ENCODE measurements around the gene COL11A1. TPM values are rescaled to one million over a fixed set of nuclear protein-coding genes. Genes with fewer than 3 reads are reported as not detected.

COL11A1 gene
- total RNA-seq, 4 donors from 2014 or later = 9.8 to 24.3 (median 12.8) TPM

DNA sequence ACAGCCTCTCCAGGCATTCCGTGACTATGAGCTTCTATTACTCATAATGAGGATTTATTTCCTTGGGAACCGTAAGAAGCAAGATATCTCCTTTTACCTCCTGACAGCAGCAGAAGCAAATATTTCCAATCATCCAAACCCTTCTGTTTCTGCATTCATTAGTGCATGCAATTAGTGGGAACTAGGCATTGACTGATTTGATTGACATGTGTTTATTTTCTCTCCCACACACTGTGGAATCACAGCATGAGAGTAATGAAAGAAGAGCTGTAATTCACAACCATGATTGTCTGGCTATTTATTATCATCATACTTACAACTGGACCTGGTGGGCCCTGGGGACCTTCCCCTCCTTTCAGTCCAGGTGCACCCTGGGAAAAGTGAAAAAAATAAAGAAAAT lies 146.8 kb downstream of the COL11A1 start:
- TF ChIP-seq CTCF (IDR thresholded peaks at IDR 0.05) = no peak
- TF ChIP-seq EP300 (IDR thresholded peaks at IDR 0.05) = no peak
- no peak for TF ChIP-seq POLR2A (IDR thresholded peaks at IDR 0.05)
- no peaks in the 10 kb centered on the region for H3K27me3 ChIP-seq
- DNase-seq (ENCODE audit: low spot score in 2 of 2) = no peak
- H3K27ac ChIP-seq = no peak overlapping the region
- 93 to 95% methylated on average over 2 of the region's 2 CpGs for WGBS, 2 donors
- no peaks in the 10 kb centered on the region for H3K36me3 ChIP-seq
- H3K4me1 ChIP-seq = no peaks in the 10 kb centered on the region
- H3K9me3 ChIP-seq = no peaks in the 10 kb centered on the region
- H3K4me3 ChIP-seq = no peak overlapping the region

DNA sequence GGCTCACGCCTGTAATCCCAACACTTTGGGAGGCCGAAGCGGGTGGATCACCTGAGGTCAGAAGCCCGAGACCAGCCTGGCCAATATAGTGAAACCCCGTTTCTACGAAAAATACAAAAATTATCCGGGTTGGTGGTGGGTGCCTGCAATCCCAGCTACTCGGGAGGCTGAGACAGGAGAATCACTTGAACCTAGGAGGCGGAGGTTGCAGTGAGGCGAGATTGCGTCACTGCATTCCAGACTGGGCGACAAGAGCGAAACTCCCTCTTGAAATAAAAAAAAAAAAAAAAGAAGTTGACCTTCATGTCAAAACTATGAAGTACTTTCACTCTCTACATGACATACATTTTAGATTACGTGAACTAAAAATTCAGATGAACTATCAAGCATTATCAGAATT lies 153.7 kb downstream of the COL11A1 start:
- 95 to 96% methylated on average over 14 of the region's 14 CpGs for WGBS, 2 donors
- TF ChIP-seq CTCF (IDR thresholded peaks at IDR 0.05) (no peak), EP300 (IDR thresholded peaks at IDR 0.05) (no peak), POLR2A (IDR thresholded peaks at IDR 0.05) (no peak)
- no peak overlapping the region for H3K4me3 ChIP-seq
- H3K4me1 ChIP-seq = no peaks in the 10 kb centered on the region
- no peak for DNase-seq (ENCODE audit: low spot score in 2 of 2)
- no peaks in the 10 kb centered on the region for H3K27me3 ChIP-seq
- no peaks in the 10 kb centered on the region for H3K9me3 ChIP-seq
- H3K27ac ChIP-seq = no peak overlapping the region
- H3K36me3 ChIP-seq = no peaks in the 10 kb centered on the region

DNA sequence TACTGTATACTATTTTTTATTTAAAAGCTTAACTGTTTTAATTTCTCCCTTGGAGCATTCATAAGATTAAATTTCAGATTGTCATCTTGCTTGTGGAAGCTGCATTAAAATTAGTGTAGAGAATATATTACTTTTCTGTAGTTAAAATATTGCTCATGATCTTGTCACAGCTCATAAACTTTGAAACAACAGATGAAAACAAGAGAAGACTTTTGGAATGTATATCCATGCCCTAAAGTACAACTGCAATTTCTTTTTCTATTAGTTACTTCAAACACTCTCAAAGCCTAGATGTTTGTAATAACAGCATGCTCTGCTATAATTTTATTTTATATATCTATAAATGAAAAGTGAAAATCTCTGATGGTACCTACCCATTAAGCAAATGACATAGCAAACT lies 155.9 kb downstream of the COL11A1 start:
- no peaks in the 10 kb centered on the region for H3K27me3 ChIP-seq
- DNase-seq (ENCODE audit: low spot score in 2 of 2) = no peak
- no peaks in the 10 kb centered on the region for H3K4me1 ChIP-seq
- H3K36me3 ChIP-seq = no peaks in the 10 kb centered on the region
- H3K9me3 ChIP-seq = no peaks in the 10 kb centered on the region
- no peak overlapping the region for H3K27ac ChIP-seq
- H3K4me3 ChIP-seq = no peak overlapping the region
- TF ChIP-seq EP300 (IDR thresholded peaks at IDR 0.05) (no peak), POLR2A (IDR thresholded peaks at IDR 0.05) (no peak), CTCF (IDR thresholded peaks at IDR 0.05) (no peak)

DNA sequence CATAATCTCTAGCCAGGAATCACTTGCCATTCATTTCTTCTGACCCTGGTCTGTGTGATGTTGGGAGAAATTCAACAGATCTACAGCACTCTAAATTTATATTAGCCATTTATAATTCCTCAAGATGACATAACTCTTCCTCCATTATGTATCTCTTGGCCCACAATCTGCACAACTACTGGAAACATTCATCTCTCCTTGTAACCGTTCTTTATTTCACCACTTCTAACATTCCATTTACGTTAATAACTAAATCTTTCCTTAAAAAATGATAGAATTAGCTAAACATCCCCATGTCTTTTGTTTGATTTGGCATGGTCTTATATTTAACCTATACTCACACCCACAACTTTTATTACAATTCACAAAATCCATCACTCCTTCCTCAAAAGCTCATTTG lies 166.0 kb downstream of the COL11A1 start:
- TF ChIP-seq POLR2A (IDR thresholded peaks at IDR 0.05) = no peak
- no peak for TF ChIP-seq EP300 (IDR thresholded peaks at IDR 0.05)
- no peak for TF ChIP-seq CTCF (IDR thresholded peaks at IDR 0.05)
- H3K4me3 ChIP-seq = no peak overlapping the region

GRCh38 chr1:102941366-102941947 lies 166.9 kb downstream of the COL11A1 start:
- no peaks in the 10 kb centered on the region for H3K4me1 ChIP-seq
- no peaks in the 10 kb centered on the region for H3K27me3 ChIP-seq
- no peak for TF ChIP-seq POLR2A (IDR thresholded peaks at IDR 0.05)
- no peak for TF ChIP-seq EP300 (IDR thresholded peaks at IDR 0.05)
- TF ChIP-seq CTCF (IDR thresholded peaks at IDR 0.05) = no peak
- H3K36me3 ChIP-seq = no peaks in the 10 kb centered on the region
- H3K4me3 ChIP-seq = no peak overlapping the region
- no peak for DNase-seq (ENCODE audit: low spot score in 2 of 2)
- H3K9me3 ChIP-seq = no peaks in the 10 kb centered on the region
- H3K27ac ChIP-seq = no peak overlapping the region

More for the DNA sequence above, 166.0 kb downstream of the COL11A1 start:
- no peak for DNase-seq (ENCODE audit: low spot score in 2 of 2)
- no peaks in the 10 kb centered on the region for H3K27me3 ChIP-seq
- no peaks in the 10 kb centered on the region for H3K36me3 ChIP-seq
- H3K27ac ChIP-seq = no peak overlapping the region
- no peaks in the 10 kb centered on the region for H3K4me1 ChIP-seq
- H3K9me3 ChIP-seq = no peaks in the 10 kb centered on the region
- WGBS, 2 donors = 44 to 51% methylated on average over 2 of the region's 2 CpGs
